Measurements from ENCODE around the gene CNNM4.
A peak's percentile ranks its signal among the peaks of the same experiment; 100 is the strongest.

CNNM4 gene

DNA sequence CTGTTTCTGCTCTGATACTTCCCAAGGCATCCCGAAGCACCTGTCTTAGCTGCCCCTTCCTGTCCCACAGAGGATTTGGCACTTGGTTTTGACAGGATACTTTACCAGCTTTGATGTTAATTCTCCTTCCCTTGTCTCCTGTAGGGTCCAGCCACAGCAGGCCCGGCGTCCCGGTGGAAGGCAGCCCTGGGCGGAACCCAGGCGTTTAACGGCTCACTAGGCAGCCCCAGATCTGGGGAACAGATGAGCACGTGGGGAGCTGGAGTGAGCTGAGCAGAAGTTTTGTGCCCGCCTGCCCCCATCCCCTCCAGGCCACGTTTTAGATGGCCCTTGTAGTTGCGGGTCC lies 71.7 kb downstream of the CNNM4 start:
- Histone ChIP-seq H3K27ac (ENCODE audit: low read depth, low read length) (no peak overlapping the region), H3K4me3 (ENCODE audit: low read depth in 1 of 2, low read length in 2 of 2) (no peak overlapping the region)

DNA sequence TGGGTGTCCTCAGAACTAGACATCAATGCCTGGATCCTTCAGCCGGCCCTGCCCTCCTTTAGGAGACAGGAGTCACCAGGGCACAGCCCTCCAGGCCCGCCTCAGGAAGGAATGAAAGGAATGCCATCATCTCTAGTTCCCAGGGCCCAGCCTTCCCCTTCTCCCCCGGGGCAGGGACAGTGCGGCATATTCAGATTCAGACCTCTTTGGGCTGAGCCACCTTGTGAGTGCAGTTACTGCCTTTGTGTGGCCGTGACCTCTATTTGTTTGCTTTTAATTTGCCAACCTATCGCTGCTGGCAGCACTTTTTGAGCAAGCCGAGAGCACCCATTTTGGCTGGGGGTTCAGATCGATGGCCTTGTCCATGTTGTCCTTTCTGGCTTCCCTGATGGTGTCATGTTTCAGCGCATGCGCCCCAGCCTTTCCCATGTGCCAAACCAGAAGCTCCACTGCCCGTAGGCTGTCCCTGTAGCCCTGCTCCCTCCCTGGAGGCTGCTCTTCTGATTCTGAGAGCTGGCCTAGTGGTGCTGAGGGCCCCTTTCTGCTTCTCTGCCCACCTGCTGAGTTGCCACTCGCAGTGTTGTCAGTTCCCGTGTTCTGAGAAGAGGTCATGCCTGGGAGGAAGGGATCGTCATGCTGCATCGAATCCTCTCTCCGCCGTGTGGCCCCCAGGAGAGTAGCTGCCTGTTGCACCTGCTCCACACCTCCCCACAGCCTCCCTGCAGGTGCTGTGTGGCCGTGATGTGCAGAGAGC lies 72.2 kb downstream of the CNNM4 start:
- H3K36me3 ChIP-seq (ENCODE audit: control insufficient read depth in 1 of 2, insufficient read depth in 2 of 2, low read length in 2 of 2), result peaks cover 47 to 72% of the 10 kb centered on the region in 2 donors
- H3K9ac ChIP-seq (ENCODE audit: low read depth in 1 of 2, low read length in 2 of 2), result no peak overlapping the region
- H3K9me3 ChIP-seq (ENCODE audit: control insufficient read depth in 1 of 2, low read length in 2 of 2), result no peaks in the 10 kb centered on the region
- no peak overlapping the region for H3K27ac ChIP-seq (ENCODE audit: low read depth, low read length)
- H3K27me3 ChIP-seq (ENCODE audit: control insufficient read depth in 1 of 2, insufficient read depth in 2 of 2, low read length in 2 of 2), result no peaks in the 10 kb centered on the region
- H3K4me1 ChIP-seq (ENCODE audit: control insufficient read depth in 1 of 2, insufficient read depth in 2 of 2, low read length in 2 of 2), result peaks cover 11 to 21% of the 10 kb centered on the region in 2 donors
- no peak overlapping the region for H3K4me3 ChIP-seq (ENCODE audit: low read depth in 1 of 2, low read length in 2 of 2)

More for the DNA sequence above, 71.7 kb downstream of the CNNM4 start:
- Histone ChIP-seq H3K9ac (ENCODE audit: low read depth in 1 of 2, low read length in 2 of 2) (no peak overlapping the region), H3K36me3 (ENCODE audit: control insufficient read depth in 1 of 2, insufficient read depth in 2 of 2, low read length in 2 of 2) (peaks cover 47 to 72% of the 10 kb centered on the region in 2 donors), H3K27me3 (ENCODE audit: control insufficient read depth in 1 of 2, insufficient read depth in 2 of 2, low read length in 2 of 2) (no peaks in the 10 kb centered on the region), H3K4me1 (ENCODE audit: control insufficient read depth in 1 of 2, insufficient read depth in 2 of 2, low read length in 2 of 2) (peaks cover 11 to 21% of the 10 kb centered on the region in 2 donors), H3K9me3 (ENCODE audit: control insufficient read depth in 1 of 2, low read length in 2 of 2) (no peaks in the 10 kb centered on the region)

DNA sequence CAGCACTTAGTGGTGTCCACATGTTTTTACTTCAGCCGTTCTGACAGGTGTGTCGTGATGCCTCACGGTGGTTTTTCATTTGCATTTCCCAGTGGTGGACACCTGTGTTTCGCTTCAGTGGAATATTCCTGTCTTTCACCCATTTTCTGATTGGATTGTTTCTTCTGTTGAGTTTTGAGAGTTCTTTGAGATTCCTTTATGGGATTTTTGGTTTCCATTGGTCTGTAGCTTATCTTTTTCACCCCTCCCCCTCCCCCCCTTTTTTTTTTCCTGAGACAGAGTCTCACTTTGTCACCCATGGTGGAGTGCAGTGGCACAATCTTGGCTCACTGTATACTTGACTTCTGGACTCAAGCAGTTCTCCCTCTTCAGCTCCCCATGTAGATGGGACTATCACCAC lies 75.1 kb downstream of the CNNM4 start:
- H3K9ac ChIP-seq (ENCODE audit: low read depth in 1 of 2, low read length in 2 of 2), result no peak overlapping the region
- peaks cover 24 to 26% of the 10 kb centered on the region in 2 donors for H3K4me1 ChIP-seq (ENCODE audit: control insufficient read depth in 1 of 2, insufficient read depth in 2 of 2, low read length in 2 of 2)
- no peaks in the 10 kb centered on the region for H3K9me3 ChIP-seq (ENCODE audit: control insufficient read depth in 1 of 2, low read length in 2 of 2)
- peaks cover 27 to 46% of the 10 kb centered on the region in 2 donors for H3K36me3 ChIP-seq (ENCODE audit: control insufficient read depth in 1 of 2, insufficient read depth in 2 of 2, low read length in 2 of 2)
- H3K4me3 ChIP-seq (ENCODE audit: low read depth in 1 of 2, low read length in 2 of 2), result no peak overlapping the region
- no peak overlapping the region for H3K27ac ChIP-seq (ENCODE audit: low read depth, low read length)
- H3K27me3 ChIP-seq (ENCODE audit: control insufficient read depth in 1 of 2, insufficient read depth in 2 of 2, low read length in 2 of 2), result no peaks in the 10 kb centered on the region

DNA sequence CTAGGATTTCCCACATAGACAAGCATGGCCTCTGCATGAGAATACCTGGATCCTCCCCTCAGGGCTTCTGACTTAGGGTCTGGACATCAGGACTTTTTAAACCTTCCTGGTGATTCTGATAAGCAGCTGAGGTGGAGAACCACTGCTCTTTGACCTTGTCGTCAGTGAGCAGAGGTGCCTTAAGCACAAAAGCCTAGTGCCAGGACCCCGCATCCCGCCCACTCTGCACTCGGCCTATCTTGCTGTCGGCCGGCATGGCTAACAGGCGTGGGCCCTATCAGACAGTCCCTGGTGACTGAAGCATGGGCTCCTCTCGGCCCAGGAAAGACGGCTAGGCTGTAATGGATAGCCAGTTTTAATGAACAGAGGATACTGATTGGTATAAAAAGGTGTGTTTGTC lies 76.9 kb downstream of the CNNM4 start:
- peaks cover 16 to 32% of the 10 kb centered on the region in 2 donors for H3K36me3 ChIP-seq (ENCODE audit: control insufficient read depth in 1 of 2, insufficient read depth in 2 of 2, low read length in 2 of 2)
- peaks cover 20 to 24% of the 10 kb centered on the region in 2 donors for H3K4me1 ChIP-seq (ENCODE audit: control insufficient read depth in 1 of 2, insufficient read depth in 2 of 2, low read length in 2 of 2)
- no peak overlapping the region for H3K9ac ChIP-seq (ENCODE audit: low read depth in 1 of 2, low read length in 2 of 2)
- no peaks in the 10 kb centered on the region for H3K9me3 ChIP-seq (ENCODE audit: control insufficient read depth in 1 of 2, low read length in 2 of 2)
- no peak overlapping the region for H3K4me3 ChIP-seq (ENCODE audit: low read depth in 1 of 2, low read length in 2 of 2)
- no peaks in the 10 kb centered on the region for H3K27me3 ChIP-seq (ENCODE audit: control insufficient read depth in 1 of 2, insufficient read depth in 2 of 2, low read length in 2 of 2)
- no peak overlapping the region for H3K27ac ChIP-seq (ENCODE audit: low read depth, low read length)

DNA sequence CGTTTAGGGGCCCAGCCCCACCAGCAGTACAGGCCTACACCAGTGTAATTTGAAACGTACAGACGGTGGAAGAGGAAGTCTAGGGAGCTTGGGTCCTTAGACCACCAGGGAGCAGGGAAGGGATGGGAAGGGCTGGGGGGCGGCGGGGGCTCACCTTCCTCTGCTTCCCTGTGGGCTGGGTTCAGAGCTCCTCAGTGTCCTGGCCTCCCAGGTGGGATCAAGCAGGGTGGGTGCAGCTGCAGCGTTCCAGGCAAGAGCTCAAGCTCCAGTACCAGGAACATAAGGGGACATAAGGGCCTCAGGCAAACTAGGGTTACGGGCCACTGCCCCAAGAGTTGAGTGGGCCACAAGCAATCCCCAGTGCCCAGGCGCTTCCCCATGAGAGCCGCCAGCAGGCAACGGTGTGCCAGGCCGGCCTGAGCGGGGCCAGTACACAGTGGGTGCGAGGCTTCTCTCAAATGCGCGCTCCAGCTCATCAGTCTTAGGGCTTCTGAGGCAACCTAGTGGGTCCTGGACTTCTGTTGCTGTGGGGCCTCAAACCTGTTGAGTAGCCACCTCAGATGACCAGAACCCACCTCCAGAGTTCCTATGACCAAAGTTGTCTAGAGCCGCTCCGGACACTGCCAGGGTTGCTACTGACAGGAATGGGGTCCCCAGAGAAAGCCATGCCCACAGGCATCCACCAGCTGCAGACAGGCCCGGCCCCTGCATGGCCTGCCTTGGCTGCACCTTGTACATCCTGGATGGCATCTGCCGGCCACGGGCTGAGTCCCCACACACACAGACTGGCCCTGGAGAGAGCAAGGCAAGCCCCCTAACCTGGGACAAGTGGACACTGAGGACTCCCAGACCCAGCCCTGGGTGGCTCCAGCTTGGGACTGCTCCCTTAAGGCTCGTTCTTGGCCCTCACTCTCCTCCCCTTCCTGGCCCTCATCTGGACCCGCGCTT lies 77.9 kb downstream of the CNNM4 start:
- Histone ChIP-seq H3K4me3 (ENCODE audit: low read depth in 1 of 2, low read length in 2 of 2) (peak overlapping the region in 1 of 2 donors; percentile 21), H3K27ac (ENCODE audit: low read depth, low read length) (no peak overlapping the region), H3K27me3 (ENCODE audit: control insufficient read depth in 1 of 2, insufficient read depth in 2 of 2, low read length in 2 of 2) (no peaks in the 10 kb centered on the region), H3K4me1 (ENCODE audit: control insufficient read depth in 1 of 2, insufficient read depth in 2 of 2, low read length in 2 of 2) (peaks cover 10 to 15% of the 10 kb centered on the region in 2 donors), H3K36me3 (ENCODE audit: control insufficient read depth in 1 of 2, insufficient read depth in 2 of 2, low read length in 2 of 2) (peaks cover 13 to 21% of the 10 kb centered on the region in 2 donors), H3K9ac (ENCODE audit: low read depth in 1 of 2, low read length in 2 of 2) (no peak overlapping the region), H3K9me3 (ENCODE audit: control insufficient read depth in 1 of 2, low read length in 2 of 2) (no peaks in the 10 kb centered on the region)

DNA sequence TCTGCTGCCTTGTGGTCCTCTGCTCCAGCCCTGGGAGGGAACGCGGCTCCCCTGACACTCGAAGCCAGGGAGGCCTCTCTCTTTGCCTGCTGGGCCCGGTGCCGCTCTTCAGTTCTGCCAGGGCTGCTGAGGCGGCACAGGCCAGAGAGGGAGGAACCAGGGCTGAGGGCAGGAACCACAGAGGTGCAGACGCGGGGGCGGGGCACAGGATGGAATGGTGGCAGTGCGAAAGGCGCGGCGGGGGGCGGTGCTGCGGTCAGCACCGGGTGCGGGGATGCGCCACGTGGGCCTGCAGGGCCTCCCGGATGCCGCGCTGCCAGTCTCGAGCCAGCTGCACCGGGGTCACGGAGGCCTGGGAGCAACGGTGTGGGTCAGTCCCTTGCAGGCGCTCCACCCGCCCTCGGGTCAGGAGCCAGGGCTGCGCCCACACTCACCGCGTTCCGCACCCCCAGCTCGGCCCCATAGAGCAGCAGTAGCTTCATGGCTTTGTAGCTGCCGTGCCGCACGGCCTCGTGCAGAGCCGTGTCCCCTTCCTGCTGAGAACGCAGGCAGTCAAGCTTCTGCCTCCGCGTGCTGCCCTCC lies 78.7 kb downstream of the CNNM4 start:
- H3K4me3 ChIP-seq (ENCODE audit: low read depth in 1 of 2, low read length in 2 of 2), result peak overlapping the region; percentile 21 to 51
- no peak overlapping the region for H3K27ac ChIP-seq (ENCODE audit: low read depth, low read length)
- no peaks in the 10 kb centered on the region for H3K9me3 ChIP-seq (ENCODE audit: control insufficient read depth in 1 of 2, low read length in 2 of 2)
- H3K9ac ChIP-seq (ENCODE audit: low read depth in 1 of 2, low read length in 2 of 2), result no peak overlapping the region
- no peaks in the 10 kb centered on the region for H3K27me3 ChIP-seq (ENCODE audit: control insufficient read depth in 1 of 2, insufficient read depth in 2 of 2, low read length in 2 of 2)
- H3K4me1 ChIP-seq (ENCODE audit: control insufficient read depth in 1 of 2, insufficient read depth in 2 of 2, low read length in 2 of 2), result peaks cover 9 to 15% of the 10 kb centered on the region in 2 donors
- H3K36me3 ChIP-seq (ENCODE audit: control insufficient read depth in 1 of 2, insufficient read depth in 2 of 2, low read length in 2 of 2), result peaks cover 13 to 19% of the 10 kb centered on the region in 2 donors

DNA sequence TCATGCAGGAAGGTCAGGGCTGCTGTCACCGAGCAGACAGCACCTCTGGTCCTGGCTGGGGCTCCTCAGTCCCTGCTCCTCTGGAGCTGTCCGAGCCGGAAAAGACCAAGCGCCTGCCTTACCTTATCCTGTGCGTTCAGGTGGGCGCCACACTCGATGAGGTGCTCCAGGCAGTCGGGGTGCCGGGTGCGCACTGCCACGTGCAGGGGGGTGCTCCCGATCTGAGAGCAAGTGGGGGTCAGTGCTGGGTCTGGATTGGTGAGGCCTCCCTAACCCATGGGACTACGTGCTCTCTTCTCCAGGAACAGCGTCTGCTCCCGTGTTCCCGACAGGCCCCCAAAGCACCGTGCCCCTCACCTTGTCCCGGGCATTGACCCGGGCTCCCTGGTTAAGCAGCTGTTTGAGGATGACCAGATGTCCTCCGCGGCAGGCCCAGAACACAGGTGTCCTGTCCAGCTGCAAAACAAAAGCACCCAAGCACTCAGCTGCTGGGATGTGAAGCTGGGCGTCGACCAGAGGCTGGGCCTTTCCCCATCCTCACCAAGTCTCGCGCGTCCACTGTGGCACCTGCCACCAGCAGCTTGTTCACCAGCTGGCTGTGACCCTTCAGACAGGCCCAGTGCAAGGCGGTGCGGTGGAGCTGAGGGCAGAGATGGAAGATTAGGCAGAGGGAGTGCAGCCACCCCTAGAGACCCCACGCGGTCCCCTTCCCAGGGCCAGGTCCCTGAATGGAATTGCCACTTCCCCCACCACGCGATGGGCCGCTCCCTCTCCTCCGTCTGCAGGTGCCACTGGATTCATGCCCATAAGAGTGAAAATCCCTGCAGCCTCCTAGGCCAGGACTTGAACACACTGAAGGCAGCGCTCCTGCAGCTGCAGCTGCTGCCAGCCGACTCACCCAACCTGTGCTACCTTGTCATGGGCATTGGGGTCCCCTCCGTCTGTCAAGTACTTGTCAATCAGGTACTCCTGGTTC lies 79.5 kb downstream of the CNNM4 start:
- Histone ChIP-seq H3K4me1 (ENCODE audit: control insufficient read depth in 1 of 2, insufficient read depth in 2 of 2, low read length in 2 of 2) (peaks cover 9 to 15% of the 10 kb centered on the region in 2 donors), H3K27ac (ENCODE audit: low read depth, low read length) (no peak overlapping the region), H3K9ac (ENCODE audit: low read depth in 1 of 2, low read length in 2 of 2) (no peak overlapping the region)

DNA sequence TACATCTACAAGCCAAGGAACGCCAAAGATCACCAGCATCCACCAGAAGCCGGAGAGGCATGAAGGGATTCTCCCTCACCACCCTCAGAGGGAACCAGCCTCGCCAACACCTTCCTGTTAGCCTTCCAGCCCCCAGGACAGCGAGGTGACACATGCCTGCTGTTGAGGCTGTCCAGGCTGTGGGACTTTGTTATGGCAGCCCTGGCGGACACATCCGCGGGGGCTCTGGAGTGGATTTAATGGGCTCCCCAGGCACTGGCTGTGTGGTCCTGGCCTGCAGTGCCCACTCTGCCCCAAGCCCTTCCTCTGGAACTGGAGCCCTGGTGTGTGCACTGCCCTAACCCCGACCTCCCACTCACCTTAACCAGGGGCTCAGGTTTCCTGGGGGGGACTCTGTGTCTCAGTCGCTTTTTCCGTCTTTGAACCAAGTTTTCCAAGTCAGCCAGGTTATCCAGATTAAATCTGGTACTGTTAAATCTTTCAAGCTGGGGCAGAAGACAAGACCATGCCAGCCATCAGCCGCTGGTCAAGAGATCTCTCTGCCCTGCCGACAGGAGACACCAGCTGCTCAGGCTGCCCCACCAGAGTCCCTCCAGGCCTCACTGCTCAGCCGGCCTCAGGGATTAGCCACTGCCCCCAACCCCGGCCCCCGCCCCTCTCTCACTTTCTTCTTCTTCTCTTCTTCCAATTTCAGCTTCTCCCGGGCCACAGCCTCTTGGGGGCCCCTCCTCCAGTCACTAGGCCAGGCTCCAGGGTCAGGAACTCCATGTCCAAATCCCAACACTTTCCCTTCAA lies 81.2 kb downstream of the CNNM4 start:
- no peak overlapping the region for H3K4me3 ChIP-seq (ENCODE audit: low read depth in 1 of 2, low read length in 2 of 2)
- H3K9ac ChIP-seq (ENCODE audit: low read depth in 1 of 2, low read length in 2 of 2), result no peak overlapping the region
- H3K36me3 ChIP-seq (ENCODE audit: control insufficient read depth in 1 of 2, insufficient read depth in 2 of 2, low read length in 2 of 2), result peaks cover 8 to 17% of the 10 kb centered on the region in 2 donors
- H3K27ac ChIP-seq (ENCODE audit: low read depth, low read length), result no peak overlapping the region
- H3K4me1 ChIP-seq (ENCODE audit: control insufficient read depth in 1 of 2, insufficient read depth in 2 of 2, low read length in 2 of 2), result peaks cover 4 to 15% of the 10 kb centered on the region in 2 donors
- no peaks in the 10 kb centered on the region for H3K27me3 ChIP-seq (ENCODE audit: control insufficient read depth in 1 of 2, insufficient read depth in 2 of 2, low read length in 2 of 2)
- H3K9me3 ChIP-seq (ENCODE audit: control insufficient read depth in 1 of 2, low read length in 2 of 2), result no peaks in the 10 kb centered on the region

More for the DNA sequence above, 79.5 kb downstream of the CNNM4 start:
- Histone ChIP-seq H3K4me3 (ENCODE audit: low read depth in 1 of 2, low read length in 2 of 2) (peak overlapping the region in 1 of 2 donors; percentile 51), H3K36me3 (ENCODE audit: control insufficient read depth in 1 of 2, insufficient read depth in 2 of 2, low read length in 2 of 2) (peaks cover 8 to 14% of the 10 kb centered on the region in 2 donors), H3K9me3 (ENCODE audit: control insufficient read depth in 1 of 2, low read length in 2 of 2) (no peaks in the 10 kb centered on the region), H3K27me3 (ENCODE audit: control insufficient read depth in 1 of 2, insufficient read depth in 2 of 2, low read length in 2 of 2) (no peaks in the 10 kb centered on the region)

DNA sequence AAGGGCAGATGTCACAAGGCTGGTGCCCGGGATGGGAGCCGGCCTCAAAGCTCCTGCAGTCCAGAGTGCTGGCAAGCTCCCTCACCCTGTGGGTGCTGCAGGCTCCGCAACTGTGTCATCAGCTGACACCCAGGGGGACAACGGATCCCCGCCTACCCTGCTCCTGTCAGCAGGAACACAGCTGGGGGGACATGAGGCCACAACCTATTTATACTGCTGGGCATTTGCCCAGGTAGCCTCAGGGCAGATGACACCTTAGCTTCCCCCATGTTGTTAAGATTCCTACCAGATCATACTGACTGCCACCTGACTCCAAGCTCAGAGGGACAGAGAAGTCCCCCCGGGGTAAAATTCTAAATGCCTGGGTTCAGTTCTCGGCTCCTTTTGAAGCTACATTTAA lies 81.9 kb downstream of the CNNM4 start:
- Histone ChIP-seq H3K27ac (ENCODE audit: low read depth, low read length) (no peak overlapping the region), H3K9me3 (ENCODE audit: control insufficient read depth in 1 of 2, low read length in 2 of 2) (no peaks in the 10 kb centered on the region), H3K9ac (ENCODE audit: low read depth in 1 of 2, low read length in 2 of 2) (no peak overlapping the region), H3K36me3 (ENCODE audit: control insufficient read depth in 1 of 2, insufficient read depth in 2 of 2, low read length in 2 of 2) (peaks cover 8 to 19% of the 10 kb centered on the region in 2 donors), H3K4me1 (ENCODE audit: control insufficient read depth in 1 of 2, insufficient read depth in 2 of 2, low read length in 2 of 2) (peaks cover 4 to 15% of the 10 kb centered on the region in 2 donors), H3K27me3 (ENCODE audit: control insufficient read depth in 1 of 2, insufficient read depth in 2 of 2, low read length in 2 of 2) (no peaks in the 10 kb centered on the region), H3K4me3 (ENCODE audit: low read depth in 1 of 2, low read length in 2 of 2) (no peak overlapping the region)
